GM12873 (cell line): Measurements from ENCODE around the gene DNAJB7.
A peak's percentile ranks its signal among the peaks of the same experiment; 100 is the strongest.

Experiments used
- CTCF ChIP-seq: IDR thresholded peaks from 2 replicates; pipeline ENCODE4 v1.5.1; 2012; ENCODE audit warnings: low read depth, mild to moderate bottlenecking, moderate library complexity, low read length, control low read depth; ENCODE audit not compliant: insufficient read depth; ENCODE audit errors: missing control alignments

The DNAJB7 gene

GRCh38 chr22:40834619-40835018, 27.3 kb downstream of the DNAJB7 start:
- no peak for TF ChIP-seq CTCF

GRCh38 chr22:40829131-40829530, 32.8 kb downstream of the DNAJB7 start:
- TF ChIP-seq CTCF = no peak

GRCh38 chr22:40826984-40827741, 34.8 kb downstream of the DNAJB7 start:
- no peak for TF ChIP-seq CTCF

GRCh38 chr22:40823426-40823825, 38.5 kb downstream of the DNAJB7 start:
- no peak for TF ChIP-seq CTCF

- no peak for TF ChIP-seq CTCF
Observed at GRCh38 chr22:40819599-40820140, 42.2 kb downstream of the DNAJB7 start.

- TF ChIP-seq CTCF = peak; percentile 66
Observed at GRCh38 chr22:40818747-40819598, 42.9 kb downstream of the DNAJB7 start, which contains the start of gene SLC25A17. Gene SLC25A17 (minus strand): TSS chr22:40819346. CDS start chr22:40819248, 98 bp downstream.

- TF ChIP-seq CTCF = no peak
Observed at GRCh38 chr22:40818192-40818746, 43.6 kb downstream of the DNAJB7 start.
